HepG2 (cell line): Measurements from ENCODE around the gene NPS. TPM values are rescaled to one million over a fixed set of nuclear protein-coding genes. Genes with fewer than 3 reads are reported as not detected.

ENCODE experiments used
- ATAC-seq: fragments of 200-7000 bp; cut with Tn5 transposase; 3 replicates; pipeline ENCODE4 v1.9.1; 2020; ENCODE audit warnings: mild to moderate bottlenecking, moderate library complexity
- BruUV-seq: library from RNA; stranded (reverse); fragments of 400-500 nt; replicated peaks from 2 replicates; lab custom pipeline; 2021; lab: Mats Ljungman, UMichigan
- CTCF ChIA-PET: fragments of 300-600 bp; formaldehyde crosslinking; extraction: SDS; loops from one replicate; lab custom pipeline; 2021; ENCODE audit warnings: low total read pairs, inconsistent platforms, low intra/inter-chr PET ratio; lab: Yijun Ruan, JAX
- POLR2A ChIA-PET: fragments of 350-600 bp; sonication (Branson Sonifier 250); formaldehyde crosslinking; loops from one replicate; lab custom pipeline; 2020; ENCODE audit warnings: antibody characterized with exemption, inconsistent platforms; lab: Yijun Ruan, JAX
- DNase-seq: peaks from one replicate; pipeline ENCODE4 v3.0.0-alpha.2; 2015; ENCODE audit warnings: low spot score
- FAIRE-seq: peaks from 3 replicates; lab custom pipeline; 2011; peaks lifted over from hg19 to GRCh38; lab: Jason Lieb, UNC
- H2AFZ ChIP-seq: one replicate; pipeline ENCODE4 v1.6.1; 2011; ENCODE audit warnings: low read length, inconsistent platforms
- H3K27ac ChIP-seq: fragments of 300-600 bp; 3 replicates; pipeline ENCODE4 v1.8.0; 2011; ENCODE audit warnings: mixed run types, mild to moderate bottlenecking, mixed read lengths, low read length, inconsistent platforms; ENCODE audit not compliant: insufficient read depth; ENCODE audit errors: extremely low read length
- H3K27me3 ChIP-seq, 2 experiments: fragments of 200-600 bp in 1 of 2; 2 replicates in 1 of 2; 3 replicates in 1 of 2; pipeline versions ENCODE4 v1.6.0 to v1.8.0; 2011; ENCODE audit warnings: low read length in 2 of 2, mild to moderate bottlenecking in 2 of 2, moderate library complexity in 2 of 2, inconsistent platforms in 1 of 2; ENCODE audit not compliant: insufficient read depth in 2 of 2, control insufficient read depth in 1 of 2
- H3K36me3 ChIP-seq, 2 experiments: fragments of 200-600 bp in 1 of 2; replicated peaks in 1 of 2; 2 replicates in 1 of 2; 3 replicates in 1 of 2; pipeline versions ENCODE4 v1.5.1 to v1.8.0; 2011; ENCODE audit warnings: low read length in 2 of 2, inconsistent platforms in 1 of 2; ENCODE audit not compliant: insufficient read depth in 2 of 2, control insufficient read depth in 1 of 2
- H3K4me1 ChIP-seq: 2 replicates; pipeline ENCODE4 v1.5.1; 2012; ENCODE audit warnings: low read length, inconsistent platforms; ENCODE audit not compliant: insufficient read depth
- H3K4me2 ChIP-seq: 2 replicates; pipeline ENCODE4 v1.6.0; 2011; ENCODE audit warnings: low read depth, low read length, inconsistent platforms
- H3K4me3 ChIP-seq, 3 experiments: fragments of 200-600 bp in 1 of 3; sonication (generic), shearing (Covaris generic) in 1 of 3; replicated peaks in 1 of 3; 2 replicates each; pipeline ENCODE4 v1.5.1; 2011 to 2016; ENCODE audit warnings: low read length in 3 of 3, inconsistent platforms in 2 of 3, low read depth in 2 of 3, mild to moderate bottlenecking in 2 of 3, control low read depth in 1 of 3, mixed read lengths in 1 of 3; ENCODE audit not compliant: insufficient read depth in 1 of 3
- H3K79me2 ChIP-seq: one replicate; pipeline ENCODE4 v1.6.1; 2011; ENCODE audit warnings: low read length, inconsistent platforms; ENCODE audit not compliant: insufficient read depth
- H3K9ac ChIP-seq: 2 replicates; pipeline ENCODE4 v1.6.0; 2011; ENCODE audit warnings: mild to moderate bottlenecking, low read depth, low read length, inconsistent platforms; ENCODE audit not compliant: insufficient read depth
- H3K9me3 ChIP-seq: 2 replicates; pipeline ENCODE4 v1.5.1; 2012; ENCODE audit warnings: mild to moderate bottlenecking, low read length
- H4K20me1 ChIP-seq: 2 replicates; pipeline ENCODE4 v1.6.0; 2011; ENCODE audit warnings: inconsistent platforms, mild to moderate bottlenecking, low read length, moderate library complexity; ENCODE audit not compliant: insufficient read depth
- CCAR2 ChIP-seq: fragments of 200-400 bp; formaldehyde crosslinking; optimal IDR thresholded peaks from 2 replicates; pipeline ENCODE3; 2018; ENCODE audit warnings: low read depth, mild to moderate bottlenecking, low read length, moderate library complexity
- DMTF1 ChIP-seq: sonication (generic); formaldehyde crosslinking; IDR thresholded peaks from 2 replicates; pipeline ENCODE4 v1.4.0; 2020; ENCODE audit warnings: mild to moderate bottlenecking, missing genetic modification reagents
- HNF4G ChIP-seq, 2 experiments: sonication (generic) in 1 of 2; formaldehyde crosslinking in 1 of 2; IDR thresholded peaks; 2 replicates each; pipeline versions ENCODE4 v1.4.0 to v1.6.1; 2011 to 2020; ENCODE audit warnings: borderline replicate concordance in 2 of 2, low read depth in 2 of 2, mild to moderate bottlenecking in 2 of 2, low read length in 1 of 2, missing genetic modification reagents in 1 of 2, moderate library complexity in 1 of 2
- HNRNPUL1 ChIP-seq: fragments of 200-400 bp; formaldehyde crosslinking; IDR thresholded peaks from 2 replicates; pipeline ENCODE4 v1.6.1; 2017; ENCODE audit warnings: low read depth, mild to moderate bottlenecking, low read length, moderate library complexity
- HOXA9 ChIP-seq: sonication (generic); formaldehyde crosslinking; IDR thresholded peaks from 2 replicates; pipeline ENCODE4 v1.8.1; 2022; ENCODE audit warnings: missing genetic modification reagents, mild to moderate bottlenecking, moderate library complexity, borderline replicate concordance
- KAT7 ChIP-seq: IDR thresholded peaks from 2 replicates; pipeline ENCODE4 v1.6.1; 2018; ENCODE audit warnings: borderline replicate concordance, missing compliant biosample characterization
- MATR3 ChIP-seq: sonication (generic); formaldehyde crosslinking; IDR thresholded peaks from 2 replicates; pipeline ENCODE4 v1.4.0; 2020; ENCODE audit warnings: missing genetic modification reagents
- PBX3 ChIP-seq: sonication (generic); formaldehyde crosslinking; IDR thresholded peaks from 2 replicates; pipeline ENCODE4 v1.8.1; 2023; ENCODE audit warnings: missing genetic modification reagents, inconsistent platforms, borderline replicate concordance
- REXO4 ChIP-seq: sonication (generic); formaldehyde crosslinking; IDR thresholded peaks from 2 replicates; pipeline ENCODE4 v1.8.0; 2022; ENCODE audit warnings: missing genetic modification reagents, mild to moderate bottlenecking, borderline replicate concordance
- SETDB1 ChIP-seq: sonication (generic); formaldehyde crosslinking; IDR thresholded peaks from 2 replicates; pipeline ENCODE4 v1.5.1; 2020; ENCODE audit warnings: missing genetic modification reagents, mild to moderate bottlenecking, borderline replicate concordance
- TMF1 ChIP-seq: sonication (generic); formaldehyde crosslinking; IDR thresholded peaks from 2 replicates; pipeline ENCODE4 v1.8.1; 2022; ENCODE audit warnings: low read depth, missing genetic modification reagents
- ZBTB20 ChIP-seq: sonication (generic); formaldehyde crosslinking; IDR thresholded peaks from 2 replicates; pipeline ENCODE4 v1.8.1; 2023; ENCODE audit warnings: missing genetic modification reagents, low read depth, mild to moderate bottlenecking, borderline replicate concordance
- ZNF234 ChIP-seq: sonication (generic); formaldehyde crosslinking; conservative IDR thresholded peaks from 2 replicates; pipeline ENCODE4 v1.5.1; 2020; ENCODE audit warnings: mild to moderate bottlenecking, missing genetic modification reagents
- ZNF468 ChIP-seq: sonication (generic); formaldehyde crosslinking; IDR thresholded peaks from 2 replicates; pipeline ENCODE4 v1.8.0; 2022; ENCODE audit warnings: mild to moderate bottlenecking, moderate library complexity, missing genetic modification reagents
- ZNF768 ChIP-seq: sonication (generic); formaldehyde crosslinking; IDR thresholded peaks from 2 replicates; pipeline ENCODE4 v1.4.0; 2020; ENCODE audit warnings: missing genetic modification reagents
- WGBS: methylation state at CpG from one replicate; pipeline ENCODE4 v1.1.6; 2017; ENCODE audit warnings: low lambda C conversion rate; 5-methylcytosine and 5-hydroxymethylcytosine counted together
- in situ Hi-C: cut with HindIII; loops from 2 replicates; pipeline ENCODE4 v1.10.0; 2017; ENCODE audit warnings: low pct_unique_long_range_greater_than_20kb; ENCODE audit not compliant: extremely low pct_ligation_motif_present
- intact Hi-C: fragments of 100-400 bp; cut with micrococcal nuclease; formaldehyde crosslinking; loops from one replicate; pipeline ENCODE4 v1.10.0; 2022; ENCODE audit not compliant: unreplicated experiment
- polyA plus RNA-seq, 8 experiments: library from polyadenylated mRNA; depleted of rRNA in 3 of 8; stranded (reverse) in 7 of 8; unstranded in 1 of 8; fragments of >200 nt; fragmentation: Illumina TruSeq in 4 of 8; extraction: Trizol in 4 of 8; gene quantifications; 2 replicates each; pipeline versions ENCODE4 v1.2.1 to v1.2.3, GENCODE V29; 2011 to 2016; ENCODE audit warnings: low read depth in 4 of 8, missing spikeins in 1 of 8, mixed read lengths in 1 of 8; ENCODE audit not compliant: insufficient read depth in 1 of 8
- total RNA-seq, 5 experiments: library from RNA; depleted of rRNA; stranded (reverse); fragments of >200 nt; fragmentation: Illumina TruSeq; extraction: Trizol; gene quantifications; 2 replicates each; pipeline ENCODE4 v1.2.3, GENCODE V29; 2016; ENCODE audit warnings: low read depth in 1 of 5

NPS gene
- total and polyA plus RNA-seq, 2 of the 13 experiments (the other 11 are each of a cell fraction or from before 2014, with no cell fraction given) = not detected

- in situ Hi-C loops = no loop called here
- ATAC-seq = no peak
These were observed 21.8 kb upstream of the NPS start for GRCh38 chr10:127527320-127527719.

More at GRCh38 chr10:127527320-127527719, 21.8 kb upstream of the NPS start:
- no peak overlapping the region for H3K27ac ChIP-seq
- DNase-seq (no peak), FAIRE-seq (no peak)
- ChIA-PET POLR2A (no interaction called here), CTCF (no interaction called here)
- H3K4me1 ChIP-seq = no peaks in the 10 kb centered on the region
- WGBS = 3% methylated on average over 4 of the region's 4 CpGs
- H3K36me3 ChIP-seq = no peaks in the 10 kb centered on the region
- H3K4me2 ChIP-seq = no peak overlapping the region
- no peak for TF ChIP-seq DMTF1 (CRISPR knock-in tag)
- no peak for TF ChIP-seq HNRNPUL1
- no peak for TF ChIP-seq TMF1 (CRISPR knock-in tag)
- TF ChIP-seq SETDB1 (CRISPR knock-in tag) = no peak
- no peak for TF ChIP-seq HOXA9 (CRISPR knock-in tag)
- TF ChIP-seq ZNF768 (CRISPR knock-in tag) = no peak
- TF ChIP-seq KAT7 (CRISPR knock-in tag) = no peak
- no peak for TF ChIP-seq REXO4
- no peak for TF ChIP-seq MATR3
- no peak for TF ChIP-seq ZBTB20
- no peak for TF ChIP-seq ZNF234
- no peak for TF ChIP-seq HNF4G (IDR thresholded peaks at IDR 0.05; ENCODE audit: borderline replicate concordance, low read depth, low read length)
- TF ChIP-seq HNF4G (CRISPR knock-in tag; IDR thresholded peaks at IDR 0.05; ENCODE audit: borderline replicate concordance, low read depth) = no peak
- no peak for TF ChIP-seq CCAR2
- no peak for TF ChIP-seq PBX3 (CRISPR knock-in tag)
- TF ChIP-seq ZNF468 (CRISPR knock-in tag) = no peak
- H3K4me3 ChIP-seq = no peak overlapping the region
- no TSS peak for BruUV-seq
- no peaks in the 10 kb centered on the region for H3K9me3 ChIP-seq
- intact Hi-C loops = no loop called here
- H3K27me3 ChIP-seq = peaks cover 2 to 38% of the 10 kb centered on the region in 2 experiments; a peak in 4 of 5 replicates
- H3K9ac ChIP-seq = no peak overlapping the region
- no peaks in the 10 kb centered on the region for H3K79me2 ChIP-seq
- no peak overlapping the region for H2AFZ ChIP-seq
- no peaks in the 10 kb centered on the region for H4K20me1 ChIP-seq
